GM19025 (cell line): ENCODE data around the gene OR52K1.
"Not testable (repeated sequence)": the region's sequence is repeated elsewhere in the genome, so short reads cannot be mapped to it uniquely, and the experiment has no call there.

Experiments used
- ATAC-seq: cut with Tn5 transposase; IDR thresholded peaks from one replicate; pipeline ENCODE4 v1.9.1; 2021; ENCODE audit warnings: mild to moderate bottlenecking, low read depth, moderate library complexity; ENCODE audit not compliant: unreplicated experiment

OR52K1 gene

GRCh38 chr11:4484310-4484709 is 1.9 kb downstream of the OR52K1 start:
- ATAC-seq, result no peak

GRCh38 chr11:4491405-4491804 is 9.0 kb downstream of the OR52K1 start:
- not testable (repeated sequence) for ATAC-seq

- ATAC-seq, result no peak
Observed at GRCh38 chr11:4491878-4492606, 9.6 kb downstream of the OR52K1 start.

- ATAC-seq, result no peak
Observed at GRCh38 chr11:4493480-4493818, 11.0 kb downstream of the OR52K1 start.

GRCh38 chr11:4495487-4495886 is 13.0 kb downstream of the OR52K1 start:
- ATAC-seq, result no peak

- no peak for ATAC-seq
Observed at GRCh38 chr11:4495986-4496385, 13.5 kb downstream of the OR52K1 start.

GRCh38 chr11:4496557-4497248 is 14.3 kb downstream of the OR52K1 start:
- no peak for ATAC-seq

GRCh38 chr11:4508886-4509285 is 26.4 kb downstream of the OR52K1 start:
- ATAC-seq, result no peak

GRCh38 chr11:4511282-4512245 is 29.1 kb downstream of the OR52K1 start:
- ATAC-seq, result no peak

GRCh38 chr11:4514196-4514595 is 31.8 kb downstream of the OR52K1 start:
- ATAC-seq, result no peak

GRCh38 chr11:4522339-4522738 is 39.9 kb downstream of the OR52K1 start:
- ATAC-seq, result no peak

GRCh38 chr11:4522752-4523151 is 40.3 kb downstream of the OR52K1 start:
- no peak for ATAC-seq

- ATAC-seq, result no peak
Observed at GRCh38 chr11:4523666-4524065, 41.2 kb downstream of the OR52K1 start.

GRCh38 chr11:4527926-4528325 is 45.5 kb downstream of the OR52K1 start:
- ATAC-seq, result no peak

- ATAC-seq, result not testable (repeated sequence)
Observed at GRCh38 chr11:4531686-4532085, 49.2 kb downstream of the OR52K1 start.

GRCh38 chr11:4539603-4540219 is 57.3 kb downstream of the OR52K1 start:
- no peak for ATAC-seq

- no peak for ATAC-seq
Observed at GRCh38 chr11:4541071-4541470, 58.6 kb downstream of the OR52K1 start.
